OCI-LY1 (cell line): ENCODE data around the gene HOXC6.

Source experiments
- CTCF ChIP-seq: fragments of 200-600 bp; sonication (generic), shearing (Covaris generic); IDR thresholded peaks from 2 replicates; pipeline ENCODE4 v1.5.1; 2017; ENCODE audit warnings: mild to moderate bottlenecking, antibody characterized with exemption, low read length, moderate library complexity, mixed read lengths
- EZH2 ChIP-seq: fragments of 200-600 bp; sonication (generic), shearing (Covaris generic); IDR thresholded peaks from 2 replicates; pipeline ENCODE4 v1.8.0; 2017; ENCODE audit warnings: borderline replicate concordance, mixed run types, mild to moderate bottlenecking, antibody characterized with exemption, low read length, moderate library complexity, mixed read lengths

GRCh38 chr12:53983950-53984572 is 44.2 kb upstream of the HOXC6 start:
- TF ChIP-seq EZH2 (no peak), CTCF (no peak)
